Measurements from ENCODE around the gene LMBR1.
"Not testable (repeated sequence)": the region's sequence is repeated elsewhere in the genome, so short reads cannot be mapped to it uniquely, and the experiment has no call there.

LMBR1 gene

DNA sequence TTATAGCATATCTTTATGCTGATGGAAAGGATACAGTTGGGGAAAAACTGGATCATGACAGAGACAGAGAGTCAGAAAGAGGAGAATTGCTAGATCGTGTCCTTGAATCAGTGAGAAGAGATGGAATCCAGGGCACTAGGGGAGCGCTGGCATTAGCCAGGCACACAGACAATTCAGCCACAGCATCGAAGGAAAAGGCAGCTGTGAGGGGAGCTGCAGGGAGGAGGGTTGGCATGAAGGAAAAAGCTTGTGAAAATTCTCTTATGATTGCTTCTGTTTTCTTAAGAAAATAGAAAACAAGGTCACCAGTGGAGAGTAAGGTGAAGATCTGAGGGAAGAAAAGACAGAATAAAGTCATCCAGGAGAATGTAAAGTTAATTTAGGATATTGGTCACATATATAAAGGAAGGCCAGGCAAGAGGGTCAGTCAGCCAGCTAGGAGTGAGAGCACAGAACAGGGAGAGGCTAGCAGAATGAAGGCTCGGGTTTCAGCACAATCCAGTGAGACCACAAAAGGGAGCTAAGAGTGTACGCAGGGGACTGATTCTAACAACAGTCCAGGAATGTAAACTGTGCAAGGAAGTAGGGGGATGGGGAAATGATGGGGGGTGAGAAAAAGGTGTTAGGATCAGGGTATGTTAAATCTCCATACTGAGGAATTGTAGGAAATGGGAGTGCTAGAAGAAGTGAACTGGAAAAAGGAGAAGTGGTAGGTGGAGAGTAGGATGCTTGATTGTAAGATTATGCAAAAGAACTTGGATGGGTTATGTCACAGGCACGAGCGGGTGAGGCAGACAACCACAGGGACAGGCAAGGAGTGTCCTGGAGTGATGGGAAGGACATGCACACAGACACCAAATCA is 140.4 kb downstream of the LMBR1 start:
- DNase-seq, result no peak

DNA sequence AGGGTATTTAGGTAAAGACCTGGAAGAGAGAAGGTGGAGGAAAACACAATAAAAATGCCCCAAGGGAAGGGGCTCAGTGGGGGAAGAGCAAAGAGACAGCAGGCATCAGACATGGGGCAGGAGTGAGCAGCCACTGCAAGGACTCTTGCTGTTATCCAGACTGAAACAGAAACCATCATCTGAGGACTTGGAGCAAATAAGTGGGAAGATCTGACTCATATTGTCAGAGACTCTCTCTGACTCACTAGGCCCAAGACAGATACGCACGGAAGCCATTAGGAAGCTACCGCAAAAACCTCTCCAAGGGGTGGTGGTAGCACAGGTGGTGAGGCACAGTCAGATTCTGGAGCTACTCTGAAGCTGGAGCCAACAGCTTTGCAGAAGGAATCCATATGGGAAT is 141.7 kb downstream of the LMBR1 start:
- no peak for DNase-seq

DNA sequence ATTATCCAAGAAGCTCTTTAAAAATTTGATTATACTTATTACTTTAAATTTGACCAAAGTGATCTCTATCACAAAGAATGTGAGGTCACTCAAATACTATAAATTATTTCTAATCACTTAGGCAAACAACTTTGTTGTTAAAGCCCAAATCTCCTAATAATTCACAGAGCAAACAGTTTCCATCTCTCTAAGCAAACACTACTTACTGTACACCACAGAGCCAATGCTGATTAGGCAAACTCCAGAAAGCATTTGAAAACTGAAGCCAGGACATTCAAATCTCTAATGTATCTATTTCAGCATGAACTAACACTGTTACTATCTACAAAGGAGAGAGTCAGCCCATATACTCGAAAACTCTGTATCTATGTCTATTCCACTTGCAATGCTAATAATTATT is 145.3 kb downstream of the LMBR1 start:
- no peak for DNase-seq

DNA sequence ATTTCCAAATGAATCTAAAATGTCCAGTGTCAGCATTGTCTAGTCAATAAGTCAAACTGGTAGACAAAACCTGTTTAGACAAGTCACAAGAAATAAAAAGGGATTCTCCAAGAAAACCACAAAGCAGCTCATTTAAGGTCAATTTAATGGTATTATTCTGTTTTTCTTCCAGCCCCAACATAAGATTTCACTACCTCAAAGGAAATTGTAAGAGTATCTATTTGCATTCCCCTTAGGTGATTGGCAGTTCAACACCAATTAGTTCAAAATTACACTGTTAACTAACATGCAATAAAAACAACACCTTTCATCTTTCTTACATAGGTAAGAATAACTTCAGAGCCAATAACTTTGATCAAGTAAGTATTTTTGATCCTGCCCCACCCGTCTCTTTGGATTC is 146.1 kb downstream of the LMBR1 start:
- DNase-seq, result no peak

DNA sequence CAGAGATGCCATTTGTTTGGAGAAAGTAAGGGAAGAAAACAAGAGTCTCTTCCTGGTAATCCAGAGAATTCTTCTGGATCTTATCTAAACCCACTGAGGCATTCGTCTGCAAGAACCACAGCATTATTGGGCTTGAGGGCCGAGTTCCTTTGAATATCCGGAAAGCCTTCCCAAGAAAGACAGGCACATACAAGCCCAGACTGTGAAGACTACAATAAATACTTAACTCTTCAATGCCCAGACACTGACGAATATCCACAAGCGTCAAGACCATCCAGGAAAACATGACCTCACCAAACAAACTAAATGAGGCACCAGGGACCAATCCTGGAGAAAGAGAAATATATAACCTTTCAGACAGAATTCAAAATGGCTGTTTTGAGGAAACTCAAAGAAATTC is 153.4 kb downstream of the LMBR1 start:
- no peak for DNase-seq

DNA sequence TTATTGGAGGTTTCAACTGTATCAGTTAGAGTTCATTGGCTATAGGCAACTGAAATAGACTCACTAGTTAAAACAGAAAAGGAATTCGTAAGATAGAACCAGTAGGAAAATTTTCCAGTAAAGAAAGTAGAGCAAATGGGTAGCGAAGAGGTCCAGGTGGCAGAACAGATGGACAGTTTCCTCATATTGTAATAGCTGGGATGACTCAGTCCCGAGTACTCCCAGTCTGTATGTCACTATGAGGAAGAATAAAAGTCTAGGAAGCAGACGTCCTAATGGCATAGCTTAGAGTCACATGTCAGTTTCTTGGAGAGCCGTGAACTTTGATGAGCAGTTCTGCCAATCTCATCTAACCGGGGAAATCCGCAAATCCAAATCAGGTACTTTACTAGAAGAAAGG is 157.1 kb downstream of the LMBR1 start:
- no peak for DNase-seq

DNA sequence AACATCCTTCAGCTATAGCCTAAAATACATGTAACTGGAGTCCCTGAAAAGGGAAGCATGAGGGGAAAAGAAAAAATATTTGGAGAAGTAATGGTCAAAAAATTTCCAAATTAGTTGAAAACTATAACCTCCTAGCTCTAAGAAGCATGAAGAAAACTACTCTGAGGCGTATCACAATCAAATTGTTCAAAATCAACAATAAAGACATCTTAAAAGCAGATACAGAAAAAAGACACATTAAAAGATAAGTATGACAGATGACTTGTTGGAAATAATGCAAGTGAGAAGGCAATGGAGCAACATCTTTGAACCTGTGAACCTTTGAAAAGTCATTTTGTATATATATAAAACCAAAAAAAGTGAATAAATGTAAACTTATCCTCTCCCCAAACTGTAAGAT is 159.3 kb downstream of the LMBR1 start:
- no peak for DNase-seq

DNA sequence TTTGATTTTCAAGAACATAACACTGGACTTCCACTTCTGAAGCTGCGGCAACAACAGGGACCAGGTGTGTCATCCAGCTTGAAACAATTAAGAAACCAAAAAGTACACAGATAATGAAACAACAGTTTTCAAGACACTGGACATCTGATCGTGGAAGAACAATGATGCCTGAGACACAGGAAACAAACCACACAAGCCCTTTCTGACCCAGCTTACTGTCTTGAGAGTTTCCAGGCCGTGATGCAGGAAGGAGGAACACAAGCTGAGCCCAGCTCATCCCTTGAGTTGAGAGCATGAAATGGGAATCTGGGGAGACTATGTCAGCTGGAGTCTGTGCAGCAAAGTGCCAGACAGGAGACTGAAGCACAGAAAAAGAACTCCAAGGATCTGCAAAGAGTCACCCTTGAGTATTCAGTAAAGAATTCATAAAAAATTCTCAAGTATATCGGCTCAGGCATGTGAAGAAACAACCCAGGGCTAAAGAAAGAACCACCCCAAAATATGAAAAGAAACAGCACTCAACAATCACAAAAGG is 160.8 kb downstream of the LMBR1 start:
- DNase-seq, result no peak

DNA sequence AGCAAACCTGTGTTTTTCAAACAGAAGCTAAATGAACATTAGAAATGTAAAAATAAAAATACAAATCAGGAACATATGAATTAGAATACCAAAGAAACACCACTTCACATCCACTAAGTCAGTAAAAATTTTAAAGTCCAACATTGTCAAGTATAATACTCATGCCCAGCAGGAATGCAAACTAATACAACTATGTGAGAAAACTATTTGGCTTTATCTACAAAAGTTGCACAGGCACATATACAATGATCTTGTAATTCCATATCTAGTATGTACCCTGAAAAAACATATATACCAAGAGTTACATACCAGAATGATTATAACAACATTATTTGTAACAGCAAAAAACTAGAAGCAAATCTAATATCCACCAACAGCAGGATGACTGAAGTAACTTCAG is 161.3 kb downstream of the LMBR1 start:
- DNase-seq, result no peak

DNA sequence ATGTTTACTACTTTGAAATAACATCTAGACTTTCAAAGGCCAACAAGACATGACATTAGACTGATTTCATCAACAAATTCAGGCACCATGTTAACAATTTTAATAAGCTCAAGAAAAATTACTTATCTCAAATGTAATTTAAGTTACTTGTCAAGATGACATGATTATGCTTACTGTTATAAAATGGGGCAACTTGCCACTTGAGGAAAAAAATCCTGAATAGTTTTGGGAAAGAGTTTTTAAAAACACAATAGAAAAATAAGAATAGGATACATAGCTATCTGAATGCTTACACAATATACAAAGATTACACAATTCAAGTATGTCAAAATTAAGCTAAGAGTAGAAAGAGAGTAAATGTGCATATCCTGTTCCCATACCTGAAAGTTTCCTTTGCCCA is 167.0 kb downstream of the LMBR1 start:
- DNase-seq, result no peak

DNA sequence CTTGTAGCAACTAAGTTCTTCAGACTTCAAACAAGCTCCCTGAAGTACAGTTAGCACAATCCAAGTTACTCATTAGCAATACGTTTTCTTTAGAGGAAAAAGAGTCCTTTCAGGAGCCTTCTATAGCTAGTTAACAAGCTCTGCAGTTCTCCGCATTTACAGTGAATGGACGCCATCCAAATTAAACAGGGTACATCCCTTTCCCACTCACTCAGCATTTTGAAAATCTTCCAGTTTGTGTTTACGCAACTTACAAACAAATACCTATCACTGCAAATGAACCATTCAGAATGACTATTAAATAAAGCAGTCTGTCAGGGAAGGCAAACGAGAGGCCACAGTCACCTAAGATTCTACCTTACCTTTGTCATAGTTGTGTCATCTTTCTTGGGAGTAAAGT is 167.9 kb downstream of the LMBR1 start:
- DNase-seq, result no peak

DNA sequence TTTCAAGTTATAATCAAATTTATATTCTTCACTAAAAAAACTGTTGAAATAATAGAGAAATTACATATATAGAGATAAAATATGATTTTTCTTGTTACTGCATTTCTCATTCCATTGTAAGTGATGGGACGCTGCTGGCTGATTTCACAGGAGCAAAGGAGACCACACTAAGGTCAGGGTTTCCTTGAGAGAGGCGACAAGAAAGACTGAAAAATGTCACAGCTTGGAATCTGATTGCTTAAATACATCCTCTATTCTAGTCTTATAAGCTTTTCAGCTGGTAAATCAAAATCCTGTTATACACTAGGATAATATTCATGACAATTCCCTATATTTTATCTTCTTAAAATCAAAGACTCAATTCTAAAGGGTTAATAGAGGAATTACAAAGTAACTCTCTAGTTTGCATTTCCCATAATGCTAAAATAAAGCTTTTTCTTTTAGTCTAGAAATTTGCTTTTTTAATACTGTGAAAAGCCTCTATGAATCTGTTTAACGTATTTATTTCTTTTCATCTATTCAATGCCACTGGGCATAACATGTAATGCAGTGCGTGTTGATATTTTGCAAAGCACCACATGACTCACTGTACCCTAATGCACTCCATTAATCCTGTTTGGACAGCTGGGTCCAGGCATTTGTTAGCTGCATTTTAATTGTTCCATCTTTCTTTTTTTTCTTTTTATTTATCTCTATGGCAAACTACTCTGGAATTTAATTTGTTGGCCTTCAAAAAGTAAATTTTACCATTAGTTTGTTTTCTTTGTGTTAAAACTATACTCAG is 170.7 kb downstream of the LMBR1 start:
- no peak for DNase-seq

DNA sequence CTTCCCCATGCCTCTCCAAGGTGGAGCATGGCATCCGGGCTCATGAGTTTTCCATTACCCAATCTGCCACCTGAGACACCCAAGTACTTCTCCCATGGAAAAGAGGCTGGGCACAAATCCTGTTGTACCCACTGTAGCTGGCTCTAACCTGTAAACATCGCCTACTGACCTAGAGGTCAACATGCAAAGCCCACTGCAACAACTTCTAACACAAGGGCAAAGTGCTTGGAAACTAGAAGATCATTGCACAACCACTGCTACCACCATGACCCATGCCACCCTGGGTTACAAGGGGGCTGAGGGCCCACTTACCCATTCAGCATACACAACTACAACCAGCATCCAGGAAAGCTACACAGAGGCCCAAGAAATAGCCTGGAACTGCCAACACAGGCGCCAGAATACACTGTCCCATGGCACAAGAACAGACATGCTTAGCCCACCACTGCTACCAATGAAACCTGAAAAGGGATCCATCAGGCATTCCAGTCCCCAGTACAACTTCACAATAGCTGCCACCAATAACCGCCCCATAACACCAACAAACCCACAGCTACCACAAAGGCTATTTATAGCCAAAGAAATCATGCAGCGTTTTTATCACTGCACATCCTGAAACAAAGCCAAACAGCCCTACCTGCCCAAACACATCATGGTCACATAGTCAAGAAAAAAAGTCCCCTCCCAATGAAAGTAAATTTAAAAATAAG is 189.1 kb downstream of the LMBR1 start:
- no peak for DNase-seq

DNA sequence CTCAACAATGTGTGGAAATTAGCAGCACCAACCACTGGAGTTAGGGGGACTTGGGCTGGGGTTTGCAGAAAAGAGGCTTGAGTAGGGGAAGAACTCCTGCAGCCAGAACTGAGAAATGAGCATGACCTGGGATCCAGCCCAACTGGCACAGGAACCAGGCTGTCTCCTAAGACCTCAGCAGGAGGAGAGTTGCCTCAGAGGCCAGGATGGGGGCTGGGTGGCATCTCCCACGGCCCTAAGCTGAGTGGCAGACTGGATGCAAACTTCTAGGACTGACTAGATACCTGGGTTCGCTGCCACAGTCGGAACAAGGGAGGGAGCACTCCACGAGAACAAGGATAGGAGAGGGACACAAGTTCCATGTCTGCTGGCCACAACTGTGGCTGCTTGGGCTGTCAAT is 189.8 kb downstream of the LMBR1 start:
- DNase-seq, result no peak

DNA sequence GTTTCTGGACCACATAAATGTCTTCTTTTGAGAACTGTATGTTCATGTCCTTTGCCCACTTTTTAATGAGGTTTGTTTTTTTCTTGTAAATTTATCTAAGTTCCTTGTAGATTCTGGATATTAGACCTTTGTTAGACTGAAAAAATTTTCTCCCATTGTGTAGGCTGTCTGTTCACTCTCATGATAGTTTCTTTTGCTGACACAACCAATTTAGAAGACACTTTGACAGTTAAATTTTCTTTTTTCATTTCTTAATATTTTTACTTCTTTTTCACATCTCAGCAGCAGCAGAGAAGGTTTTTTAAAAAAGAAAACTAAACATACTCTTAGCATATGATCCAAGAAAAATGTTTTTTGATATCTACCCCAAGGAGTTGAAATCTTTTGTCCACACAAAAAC is 190.6 kb downstream of the LMBR1 start:
- no peak for DNase-seq

DNA sequence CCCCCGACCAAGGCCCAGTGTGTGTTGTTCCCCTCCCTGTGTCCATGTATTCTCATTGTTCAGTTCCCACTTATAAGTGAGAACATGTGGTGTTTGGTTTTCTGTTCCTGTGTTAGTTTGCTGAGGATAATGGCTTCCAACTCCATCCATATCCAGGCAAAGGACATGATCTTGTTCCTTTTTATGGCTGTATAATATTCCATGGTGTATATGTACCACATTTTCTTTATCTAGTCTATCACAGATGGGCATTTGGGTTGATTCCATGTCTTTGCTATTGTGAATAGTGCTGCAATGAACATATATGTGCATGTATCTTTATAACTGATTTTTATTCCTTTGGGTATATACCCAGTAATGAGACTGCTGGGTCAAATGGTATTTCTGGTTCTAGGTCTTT is 191.2 kb downstream of the LMBR1 start:
- DNase-seq, result not testable (repeated sequence)

DNA sequence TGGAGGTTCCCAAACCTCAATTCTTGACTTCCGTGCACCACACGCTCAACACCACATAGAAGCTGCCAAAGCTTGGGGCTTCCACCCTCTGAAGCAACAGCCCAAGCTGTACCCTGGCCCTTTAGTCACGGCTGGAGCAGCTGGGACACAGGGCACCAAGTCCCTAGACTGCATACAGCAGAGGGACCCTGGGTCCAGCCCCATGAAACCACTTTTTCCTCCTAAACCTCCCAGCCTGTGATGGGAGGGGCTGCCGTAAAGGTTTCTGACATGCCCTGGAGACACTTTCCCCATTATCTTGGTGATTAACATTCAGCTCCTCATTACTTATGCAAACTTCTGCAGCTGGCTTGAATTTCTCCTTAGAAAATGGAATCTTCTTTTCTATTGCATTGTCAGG is 194.5 kb downstream of the LMBR1 start:
- DNase-seq, result not testable (repeated sequence)

DNA sequence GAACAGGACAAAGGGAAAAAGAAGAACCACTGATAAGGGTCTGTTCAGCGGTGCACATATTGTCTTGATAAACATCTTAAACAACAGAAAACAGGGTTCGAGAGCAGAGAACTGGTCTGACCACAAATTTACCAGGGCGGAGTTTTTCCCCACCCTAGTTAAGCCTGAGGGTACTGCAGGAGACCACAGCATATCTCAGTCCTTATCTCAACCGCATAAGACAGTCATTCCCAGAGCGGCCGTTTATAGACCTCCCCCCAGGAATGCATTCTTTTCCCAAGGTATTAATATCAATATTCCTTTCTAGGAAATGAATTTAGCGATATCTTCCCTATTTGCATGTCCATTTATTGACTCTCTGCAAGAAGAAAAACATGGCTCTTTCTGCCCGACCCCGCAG is 195.7 kb downstream of the LMBR1 start:
- DNase-seq, result not testable (repeated sequence)

DNA sequence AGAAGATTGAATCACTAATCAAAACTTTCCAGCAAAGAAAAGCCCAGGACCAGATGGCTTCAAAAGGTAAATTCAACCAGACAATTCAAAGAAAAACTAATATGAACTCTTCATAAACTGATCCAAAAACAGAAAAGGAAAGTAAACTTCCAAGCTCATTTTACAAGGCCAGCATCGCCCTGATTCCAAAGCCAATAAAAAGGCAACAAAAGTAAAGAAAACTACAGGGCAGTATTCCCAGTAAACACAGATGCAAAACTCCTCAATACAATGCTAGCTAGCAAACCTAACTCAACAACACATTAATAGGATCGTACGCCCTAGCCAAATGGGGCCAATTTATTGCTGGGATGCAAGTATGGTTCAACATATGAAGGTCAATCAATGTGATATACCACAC is 199.4 kb downstream of the LMBR1 start:
- DNase-seq, result no peak

DNA sequence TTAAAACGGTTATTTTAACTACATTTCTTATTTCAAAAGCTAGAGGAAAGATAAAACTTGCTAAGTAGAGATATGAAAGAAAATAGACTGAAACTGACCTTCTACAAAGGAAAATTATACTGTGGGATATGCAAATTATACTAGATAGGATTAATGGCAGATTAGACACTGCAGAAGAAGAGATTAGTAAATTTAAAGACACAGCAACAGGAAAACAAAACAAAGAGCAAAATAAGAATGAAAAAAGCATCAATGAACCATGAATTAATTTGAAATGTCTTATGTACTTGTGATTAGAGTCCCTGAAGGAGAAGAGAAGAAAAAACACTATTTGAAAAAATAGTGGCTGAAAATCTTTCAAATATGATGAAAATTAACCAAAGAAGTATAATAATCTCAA is 200.1 kb downstream of the LMBR1 start:
- DNase-seq, result no peak

DNA sequence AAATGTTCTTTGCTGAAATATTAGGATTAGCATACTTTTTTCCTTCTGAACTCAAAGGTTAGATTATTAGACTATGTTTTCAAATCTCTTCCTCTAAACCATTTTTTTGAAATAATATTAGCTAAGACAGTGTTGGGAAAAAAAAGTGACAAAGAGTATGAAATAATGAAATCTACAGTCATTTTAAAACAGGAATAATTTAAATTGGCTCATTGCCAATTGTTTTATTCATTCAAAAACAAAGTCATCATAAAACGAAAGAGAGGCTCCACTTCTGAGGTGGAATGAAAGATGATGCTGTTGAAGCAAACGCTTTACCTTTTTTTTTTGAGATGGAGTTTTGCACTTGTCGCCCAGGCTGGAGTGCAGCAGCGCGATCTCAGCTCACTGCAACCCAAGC is 201.2 kb downstream of the LMBR1 start:
- no peak for DNase-seq

DNA sequence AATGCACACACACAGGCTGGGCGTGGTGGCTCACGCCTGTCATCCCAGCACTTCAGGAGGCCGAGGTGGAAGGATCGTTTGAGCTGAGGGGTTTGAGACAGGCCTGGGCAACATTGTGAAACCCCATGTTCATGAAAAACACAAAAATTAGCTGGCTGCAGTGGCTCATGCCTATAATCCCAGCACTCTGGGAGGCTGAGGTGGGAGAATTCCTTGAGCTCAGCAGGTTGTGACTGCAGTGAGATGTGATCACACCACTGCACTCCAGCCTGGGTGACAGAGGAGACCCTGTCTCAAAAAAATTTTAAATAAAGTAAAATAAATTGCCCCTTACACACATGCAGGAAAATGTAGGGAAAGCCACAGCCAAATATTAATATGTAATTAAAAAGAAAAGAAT is 208.3 kb downstream of the LMBR1 start:
- no peak for DNase-seq

DNA sequence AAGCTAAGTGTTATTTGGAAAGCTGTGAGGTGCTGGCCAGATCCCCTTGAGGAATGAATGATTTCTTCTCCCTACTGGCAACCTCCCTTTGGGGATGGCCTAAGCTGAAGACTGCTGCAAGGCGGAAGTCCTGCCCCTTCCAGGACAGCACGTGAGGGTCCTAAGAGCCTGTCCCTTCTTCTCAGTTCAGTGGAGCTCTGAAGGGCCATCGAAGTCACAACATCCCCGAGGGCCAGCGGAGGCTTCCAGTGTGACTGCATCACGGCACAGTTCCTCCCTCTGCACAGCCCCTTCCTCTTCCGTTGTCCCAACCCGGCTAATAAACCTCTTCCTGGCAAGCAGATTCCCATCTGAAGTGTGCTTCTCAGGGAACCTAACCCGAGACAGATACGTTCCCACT is 208.7 kb downstream of the LMBR1 start:
- DNase-seq, result no peak

DNA sequence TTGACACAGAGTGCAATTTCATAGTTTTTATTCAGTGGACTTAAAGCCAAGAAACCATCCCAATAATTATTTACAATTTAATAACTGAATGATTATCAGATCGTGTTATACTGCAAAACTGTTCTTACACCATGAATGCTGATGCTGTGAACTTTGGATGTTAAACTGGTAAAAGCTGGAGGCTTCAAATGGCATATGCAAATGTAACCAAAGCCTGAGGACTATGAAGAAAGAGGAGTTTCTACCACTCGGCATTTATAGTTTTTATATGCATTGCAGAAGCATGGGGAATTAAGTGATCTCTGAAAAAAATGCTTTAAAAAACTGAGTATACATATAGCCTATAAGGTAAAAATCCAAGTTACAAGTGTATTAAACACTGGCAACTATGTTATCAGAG is 210.1 kb downstream of the LMBR1 start:
- no peak for DNase-seq

Data from activated CD4-positive, alpha-beta T cell treated with anti-CD3 and anti-CD28 coated beads, Interleukin-2, amount 50 U/mL, for 1 hour (primary cell).